HepG2 (cell line): ENCODE results near the gene LCMT2. TPM values are rescaled to one million over a fixed set of nuclear protein-coding genes. Genes with fewer than 3 reads are reported as not detected.

Experiments
- FOXP4 ChIP-seq: sonication (generic); formaldehyde crosslinking; IDR thresholded peaks from 2 replicates; pipeline ENCODE4 v1.4.0; 2020; ENCODE audit warnings: missing genetic modification reagents
- MIER2 ChIP-seq: IDR thresholded peaks from 2 replicates; pipeline ENCODE4 v1.6.1; 2016; ENCODE audit warnings: missing biosample characterization, missing genetic modification reagents
- MIER3 ChIP-seq: IDR thresholded peaks from 2 replicates; pipeline ENCODE4 v1.6.1; 2016; ENCODE audit warnings: missing compliant biosample characterization, borderline replicate concordance
- MTF1 ChIP-seq: sonication (generic); formaldehyde crosslinking; IDR thresholded peaks from 2 replicates; pipeline ENCODE4 v1.5.0; 2020; ENCODE audit warnings: missing genetic modification reagents
- MYNN ChIP-seq: sonication (generic); formaldehyde crosslinking; IDR thresholded peaks from 2 replicates; pipeline ENCODE4 v1.4.0; 2020; ENCODE audit warnings: mild to moderate bottlenecking, low read depth, missing genetic modification reagents
- PHF21A ChIP-seq: sonication (generic); formaldehyde crosslinking; IDR thresholded peaks from 2 replicates; pipeline ENCODE4 v1.5.0; 2020; ENCODE audit warnings: mild to moderate bottlenecking, missing genetic modification reagents
- RFXANK ChIP-seq: IDR thresholded peaks from 2 replicates; pipeline ENCODE4 v1.6.1; 2016
- SMC3 ChIP-seq: IDR thresholded peaks from 2 replicates; pipeline ENCODE4 v1.6.1; 2011; ENCODE audit warnings: low read length, improper control_type of control experiment
- SOX5 ChIP-seq: IDR thresholded peaks from 2 replicates; pipeline ENCODE4 v1.6.1; 2016; ENCODE audit warnings: borderline replicate concordance
- UBTF ChIP-seq: sonication (generic); formaldehyde crosslinking; IDR thresholded peaks from 2 replicates; pipeline ENCODE4 v1.4.0; 2020; ENCODE audit warnings: mild to moderate bottlenecking, missing genetic modification reagents
- YY1 ChIP-seq: IDR thresholded peaks from 2 replicates; pipeline ENCODE4 v1.6.1; 2011; ENCODE audit warnings: low read length, low read depth, moderate library complexity, mild to moderate bottlenecking; ENCODE audit not compliant: insufficient read depth, insufficient replicate concordance
- ZBTB7A ChIP-seq: sonication (generic); formaldehyde crosslinking; IDR thresholded peaks from 2 replicates; pipeline ENCODE4 v1.8.0; 2022; ENCODE audit warnings: mild to moderate bottlenecking, missing genetic modification reagents
- ZMAT3 ChIP-seq: sonication (generic); formaldehyde crosslinking; conservative IDR thresholded peaks from 2 replicates; pipeline ENCODE4 v1.7.0; 2021; ENCODE audit warnings: missing genetic modification reagents
- ZNF280D ChIP-seq: sonication (generic); formaldehyde crosslinking; IDR thresholded peaks from 2 replicates; pipeline ENCODE4 v1.5.1; 2020; ENCODE audit warnings: mild to moderate bottlenecking, missing genetic modification reagents
- ZNF317 ChIP-seq: sonication (generic); formaldehyde crosslinking; IDR thresholded peaks from 2 replicates; pipeline ENCODE4 v1.5.0; 2020; ENCODE audit warnings: mild to moderate bottlenecking, missing genetic modification reagents
- ZNF331 ChIP-seq: sonication (generic); formaldehyde crosslinking; IDR thresholded peaks from 2 replicates; pipeline ENCODE4 v1.4.0; 2020; ENCODE audit warnings: missing genetic modification reagents
- ZNF598 ChIP-seq: sonication (generic); formaldehyde crosslinking; IDR thresholded peaks from 2 replicates; pipeline ENCODE4 v1.5.1; 2020; ENCODE audit warnings: mild to moderate bottlenecking, missing genetic modification reagents, borderline replicate concordance
- ZSCAN5A ChIP-seq: sonication (generic); formaldehyde crosslinking; IDR thresholded peaks from 2 replicates; pipeline ENCODE4 v1.8.0; 2022; ENCODE audit warnings: mild to moderate bottlenecking, missing genetic modification reagents, borderline replicate concordance
- polyA plus RNA-seq, 8 experiments: library from polyadenylated mRNA; depleted of rRNA in 3 of 8; stranded (reverse) in 7 of 8; unstranded in 1 of 8; fragments of >200 nt; fragmentation: Illumina TruSeq in 4 of 8; extraction: Trizol in 4 of 8; gene quantifications; 2 replicates each; pipeline versions ENCODE4 v1.2.1 to v1.2.3, GENCODE V29; 2011 to 2016; ENCODE audit warnings: low read depth in 4 of 8, missing spikeins in 1 of 8, mixed read lengths in 1 of 8; ENCODE audit not compliant: insufficient read depth in 1 of 8
- total RNA-seq, 5 experiments: library from RNA; depleted of rRNA; stranded (reverse); fragments of >200 nt; fragmentation: Illumina TruSeq; extraction: Trizol; gene quantifications; 2 replicates each; pipeline ENCODE4 v1.2.3, GENCODE V29; 2016; ENCODE audit warnings: low read depth in 1 of 5
- TF ChIP-seq, protein P1 (sequence below): sonication (generic); formaldehyde crosslinking; IDR thresholded peaks from 2 replicates; pipeline ENCODE4 v1.8.0; 2022; ENCODE audit warnings: mild to moderate bottlenecking, missing genetic modification reagents

The LCMT2 gene
- total and polyA plus RNA-seq, 2 of the 13 experiments (the other 11 are each of a cell fraction or from before 2014, with no cell fraction given) = 6.9 to 9.1 TPM

DNA sequence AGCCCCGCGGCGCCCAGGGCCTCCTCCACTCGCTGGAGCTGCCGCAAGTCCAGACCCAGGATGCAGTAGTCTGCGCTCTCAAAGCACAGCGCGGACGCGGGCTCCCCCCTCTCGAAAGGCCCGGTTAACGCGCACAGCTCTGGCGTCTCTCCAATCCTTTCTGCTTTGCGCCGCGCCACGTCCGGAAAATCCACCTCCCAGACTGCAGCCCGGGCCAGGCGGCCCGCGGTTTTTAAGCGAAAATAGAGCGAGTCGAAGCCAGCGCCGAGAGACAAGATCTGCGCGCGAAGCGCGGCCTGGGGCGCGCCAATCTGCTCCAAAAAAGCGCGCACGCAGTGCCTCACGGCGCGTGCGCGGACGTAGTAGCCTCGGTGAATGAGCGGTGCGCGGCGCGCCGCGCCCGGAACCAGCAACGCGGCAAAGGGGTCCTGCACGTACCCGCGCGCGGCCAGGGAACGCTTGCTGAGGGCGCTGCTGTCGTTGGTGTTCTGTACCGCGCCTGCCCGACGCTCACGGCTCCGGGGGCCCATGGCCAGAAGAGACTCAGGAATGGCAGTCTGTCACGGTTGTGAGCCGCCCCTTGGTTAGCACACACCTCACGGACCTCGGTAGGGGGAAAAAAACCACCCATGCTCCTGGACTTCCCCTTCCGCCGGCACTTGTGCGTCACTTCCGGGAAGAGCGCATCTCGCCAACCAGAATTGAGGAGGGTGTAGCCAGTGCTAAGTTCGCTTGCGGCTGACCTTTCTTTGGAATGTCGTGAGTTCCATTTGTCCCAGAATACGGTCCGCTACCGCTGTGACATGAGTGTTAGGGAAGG is at the start of gene LCMT2 (continued):
- TF ChIP-seq FOXP4 (CRISPR knock-in tag) (no peak), ZNF598 (CRISPR knock-in tag) (peak; percentile 54; the same call in 1 of the 2 replicates), MYNN (CRISPR knock-in tag) (peak; percentile 43; the same call in 1 of the 2 replicates), MIER3 (no peak; the same call in none of the 2 replicates), ZBTB7A (CRISPR knock-in tag) (peak; percentile 62), YY1 (peak; percentile 50), ZNF317 (peak; percentile 80), UBTF (CRISPR knock-in tag) (peak; percentile 83), ZNF331 (peak; percentile 60; the same call in 1 of the 2 replicates), MTF1 (CRISPR knock-in tag) (no peak), PHF21A (CRISPR knock-in tag) (peak; percentile 80; the same call in 1 of the 2 replicates), SOX5 (CRISPR knock-in tag) (no peak), SMC3 (no peak), MIER2 (CRISPR knock-in tag) (peak; percentile 13; the same call in 1 of the 2 replicates), ZNF280D (peak; percentile 62; the same call in 1 of the 2 replicates), RFXANK (no peak), ZMAT3 (peak; percentile 80), ZSCAN5A (CRISPR knock-in tag) (no peak)
- TF ChIP-seq, protein P1, sequence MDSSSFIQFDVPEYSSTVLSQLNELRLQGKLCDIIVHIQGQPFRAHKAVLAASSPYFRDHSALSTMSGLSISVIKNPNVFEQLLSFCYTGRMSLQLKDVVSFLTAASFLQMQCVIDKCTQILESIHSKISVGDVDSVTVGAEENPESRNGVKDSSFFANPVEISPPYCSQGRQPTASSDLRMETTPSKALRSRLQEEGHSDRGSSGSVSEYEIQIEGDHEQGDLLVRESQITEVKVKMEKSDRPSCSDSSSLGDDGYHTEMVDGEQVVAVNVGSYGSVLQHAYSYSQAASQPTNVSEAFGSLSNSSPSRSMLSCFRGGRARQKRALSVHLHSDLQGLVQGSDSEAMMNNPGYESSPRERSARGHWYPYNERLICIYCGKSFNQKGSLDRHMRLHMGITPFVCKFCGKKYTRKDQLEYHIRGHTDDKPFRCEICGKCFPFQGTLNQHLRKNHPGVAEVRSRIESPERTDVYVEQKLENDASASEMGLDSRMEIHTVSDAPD (CRISPR knock-in tag) = no peak
